ENCODE results near the gene RADIL. TPM values are rescaled to one million over a fixed set of nuclear protein-coding genes. Genes with fewer than 3 reads are reported as not detected.
"Not testable (repeated sequence)": the region's sequence is repeated elsewhere in the genome, so short reads cannot be mapped to it uniquely, and the experiment has no call there.

The RADIL gene
- total RNA-seq, 2 donors from 2014 or later: 0.55 TPM; not detected in 1

DNA sequence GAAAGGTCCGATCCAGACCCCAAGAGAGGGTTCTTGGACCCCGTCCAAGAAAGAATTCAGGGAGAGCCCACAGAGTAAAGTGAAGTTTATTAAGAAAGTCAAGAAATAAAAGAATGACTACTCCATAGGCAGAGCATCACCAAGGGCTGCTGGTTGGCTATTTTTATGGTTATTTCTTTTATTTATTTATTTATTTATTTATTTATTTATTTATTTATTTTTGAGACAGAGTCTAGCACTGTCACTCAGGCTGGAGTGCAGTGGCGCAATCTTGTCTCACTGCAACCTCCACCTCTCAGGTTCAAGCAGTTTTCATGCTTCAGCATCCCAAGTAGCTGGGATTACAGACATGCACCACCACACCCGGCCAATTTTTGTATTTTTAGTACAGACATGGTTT lies 9.7 kb upstream of the RADIL start:
- peaks cover 18% of the 10 kb centered on the region for H3K27me3 Mint-ChIP-seq
- H3K4me3 Mint-ChIP-seq; H3K4me1 Mint-ChIP-seq; H3K9me3 ChIP-seq (ENCODE audit: control insufficient read depth, low read length, poor library complexity, severe bottlenecking); H3K27ac Mint-ChIP-seq; DNase-seq; H3K36me3 Mint-ChIP-seq (ENCODE audit: low read depth); ATAC-seq: not testable (repeated sequence)

DNA sequence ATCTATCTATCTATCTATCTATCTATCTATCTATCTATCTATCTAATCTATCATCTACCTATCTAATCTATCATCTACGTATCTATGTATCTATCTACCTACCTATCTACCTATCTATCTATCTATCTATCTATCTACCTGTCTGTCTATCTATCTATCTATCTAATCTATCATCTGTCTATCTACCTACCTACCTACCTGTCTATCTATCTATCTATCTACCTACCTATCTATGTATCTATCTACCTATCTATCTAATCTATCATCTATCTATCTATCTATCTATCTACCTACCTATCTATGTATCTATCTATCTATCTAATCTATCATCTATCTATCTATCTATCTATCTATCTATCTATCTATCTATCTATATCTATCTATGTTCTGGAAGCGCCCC lies 8.0 kb upstream of the RADIL start:
- H3K4me1 Mint-ChIP-seq; H3K27ac Mint-ChIP-seq; ATAC-seq; DNase-seq; H3K4me3 Mint-ChIP-seq; H3K36me3 Mint-ChIP-seq (ENCODE audit: low read depth); H3K9me3 ChIP-seq (ENCODE audit: control insufficient read depth, low read length, poor library complexity, severe bottlenecking): not testable (repeated sequence)
- H3K27me3 Mint-ChIP-seq: peaks cover 27% of the 10 kb centered on the region

DNA sequence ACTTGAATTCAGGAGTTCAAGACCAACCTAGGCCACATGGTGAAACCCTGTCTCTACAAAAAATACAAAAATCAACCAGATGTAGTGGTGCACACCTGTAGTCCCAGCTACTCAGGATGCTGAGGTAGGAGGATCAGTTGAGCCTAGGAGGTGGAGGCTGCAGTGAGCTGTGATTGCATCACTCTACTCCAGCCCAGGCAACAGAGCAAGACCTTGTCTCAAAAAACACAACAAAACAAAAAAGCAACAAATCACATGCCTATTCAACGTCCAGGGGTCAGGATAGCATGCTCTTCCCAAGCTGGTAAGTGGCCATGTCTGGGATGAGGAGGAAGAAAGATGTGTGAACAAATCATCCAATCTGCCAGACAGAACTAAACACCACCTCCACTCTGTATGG lies 6.2 kb upstream of the RADIL start:
- DNase-seq (no peak), ATAC-seq (no peak)
- H3K36me3 Mint-ChIP-seq (ENCODE audit: low read depth): peaks cover 5% of the 10 kb centered on the region
- H3K27me3 Mint-ChIP-seq: peaks cover 30% of the 10 kb centered on the region
- H3K4me1 Mint-ChIP-seq: peaks cover 2% of the 10 kb centered on the region
- H3K9me3 ChIP-seq (ENCODE audit: control insufficient read depth, low read length, poor library complexity, severe bottlenecking): no peaks in the 10 kb centered on the region
- no peak overlapping the region for H3K4me3 Mint-ChIP-seq
- H3K27ac Mint-ChIP-seq: no peak overlapping the region

DNA sequence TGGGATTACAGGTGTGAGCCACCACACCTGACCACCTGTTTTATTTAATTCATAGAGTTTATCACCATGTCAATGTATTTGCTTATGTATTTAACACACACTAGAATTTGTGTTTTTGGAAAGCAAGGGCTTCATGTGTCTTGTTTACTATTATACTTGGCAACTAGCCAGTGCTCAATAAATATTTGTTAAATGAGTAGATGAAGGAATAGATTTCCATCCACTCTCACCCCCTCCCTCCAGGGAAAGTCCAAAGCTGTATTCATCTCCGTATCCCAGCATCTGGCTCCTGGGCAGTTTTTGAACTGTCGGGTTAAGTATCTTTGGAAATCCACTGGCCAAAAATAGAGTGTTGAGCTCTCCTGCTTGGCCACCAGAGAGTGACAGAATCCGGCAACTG lies 4.6 kb upstream of the RADIL start:
- Mint-ChIP-seq H3K27me3 (peaks cover 34% of the 10 kb centered on the region), H3K36me3 (ENCODE audit: low read depth) (peaks cover 5% of the 10 kb centered on the region), H3K4me3 (no peak overlapping the region), H3K4me1 (peaks cover 2% of the 10 kb centered on the region), H3K27ac (no peak overlapping the region)
- DNase-seq (no peak), ATAC-seq (no peak)
- H3K9me3 ChIP-seq (ENCODE audit: control insufficient read depth, low read length, poor library complexity, severe bottlenecking): no peaks in the 10 kb centered on the region

DNA sequence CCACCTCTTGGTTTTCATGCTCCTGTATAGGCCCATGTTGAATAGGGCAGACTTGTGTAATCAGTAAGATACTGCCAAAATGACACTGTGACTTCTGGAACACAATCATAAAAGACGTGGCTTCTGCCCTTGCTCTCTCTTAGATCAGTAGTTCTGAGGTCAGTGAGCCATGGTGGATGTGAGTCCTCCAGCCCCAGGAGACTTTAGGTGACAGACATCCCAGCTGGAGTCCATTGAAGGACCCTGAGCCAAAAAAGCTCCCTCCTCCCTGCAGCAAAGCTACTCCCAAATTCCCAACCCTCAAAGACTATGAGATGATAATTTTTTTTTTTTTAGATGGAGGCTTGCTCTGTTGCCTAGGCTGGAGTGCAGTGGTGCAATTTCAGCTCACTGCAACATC lies 3.2 kb upstream of the RADIL start:
- Mint-ChIP-seq H3K27ac (no peak overlapping the region), H3K4me1 (peaks cover 8% of the 10 kb centered on the region), H3K27me3 (peaks cover 45% of the 10 kb centered on the region), H3K4me3 (no peak overlapping the region), H3K36me3 (ENCODE audit: low read depth) (peaks cover 5% of the 10 kb centered on the region)
- ATAC-seq (no peak), DNase-seq (no peak)
- no peaks in the 10 kb centered on the region for H3K9me3 ChIP-seq (ENCODE audit: control insufficient read depth, low read length, poor library complexity, severe bottlenecking)

DNA sequence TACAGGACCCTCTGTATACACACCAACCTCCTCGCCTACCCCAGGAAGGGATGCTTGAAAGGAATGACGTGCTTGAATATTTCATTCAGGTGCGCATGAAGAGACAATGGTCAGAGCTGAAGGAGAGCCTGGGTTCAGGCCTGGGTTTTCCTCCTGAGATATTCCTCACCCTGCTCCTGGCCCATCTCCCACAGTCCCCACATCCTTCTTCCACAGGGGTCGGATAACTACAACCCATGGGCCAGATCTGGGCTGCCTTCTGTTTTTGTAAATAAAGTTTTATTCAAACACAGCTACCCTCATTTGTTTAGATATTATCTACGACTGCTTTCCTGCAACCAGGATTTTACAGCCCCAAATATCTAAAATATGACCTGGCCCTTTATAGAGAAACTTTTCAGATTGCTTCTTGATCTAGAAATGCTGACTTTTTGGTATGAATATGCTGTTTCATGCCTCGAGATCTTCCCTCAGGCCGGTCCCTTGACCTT lies 1.8 kb upstream of the RADIL start:
- H3K27me3 Mint-ChIP-seq: peaks cover 44% of the 10 kb centered on the region
- peaks cover 8% of the 10 kb centered on the region for H3K4me1 Mint-ChIP-seq
- ATAC-seq: no peak
- H3K27ac Mint-ChIP-seq: no peak overlapping the region
- DNase-seq: no peak
- H3K4me3 Mint-ChIP-seq: no peak overlapping the region
- H3K36me3 Mint-ChIP-seq (ENCODE audit: low read depth): peaks cover 7% of the 10 kb centered on the region
- H3K9me3 ChIP-seq (ENCODE audit: control insufficient read depth, low read length, poor library complexity, severe bottlenecking): no peaks in the 10 kb centered on the region

DNA sequence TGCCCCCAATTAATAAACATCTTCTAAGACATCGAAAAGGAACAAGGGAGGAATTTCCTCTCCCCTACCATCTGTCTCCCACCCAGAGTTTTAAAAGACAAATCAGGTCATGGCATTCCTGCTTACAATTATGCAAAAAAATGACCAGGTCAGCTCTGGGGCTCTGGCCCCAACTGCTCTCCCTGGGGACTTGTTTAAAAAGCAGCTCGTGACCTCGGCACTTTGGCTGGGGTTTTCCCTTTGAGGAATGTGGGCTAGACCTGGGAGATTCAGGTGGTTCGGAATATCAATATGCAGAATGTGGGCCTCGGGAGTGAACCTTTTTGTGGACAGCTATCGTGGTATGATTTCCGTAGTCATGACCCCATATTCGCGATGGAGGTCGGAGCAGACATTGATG lies 648 bp upstream of the RADIL start:
- peaks cover 8% of the 10 kb centered on the region for H3K4me1 Mint-ChIP-seq
- no peak overlapping the region for H3K27ac Mint-ChIP-seq

DNA sequence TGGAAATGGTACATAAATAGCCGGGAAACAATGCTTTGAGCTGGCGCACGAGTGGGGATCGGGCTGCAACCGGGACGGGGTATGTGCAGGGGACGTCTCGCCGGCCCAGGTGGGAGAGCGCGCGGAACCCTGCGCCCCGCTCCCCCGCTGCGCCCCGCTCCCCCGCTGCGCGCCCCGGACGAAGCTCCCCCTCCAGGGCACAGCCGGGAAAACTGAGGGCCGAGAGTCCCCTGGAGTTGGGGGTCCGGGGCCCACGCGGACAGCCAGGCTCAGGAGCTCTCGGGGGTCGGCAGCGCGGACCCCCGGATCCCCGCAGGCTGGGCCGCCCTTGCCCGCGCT lies 514 bp downstream of the RADIL start:
- no peaks in the 10 kb centered on the region for H3K9me3 ChIP-seq (ENCODE audit: control insufficient read depth, low read length, poor library complexity, severe bottlenecking)
- ATAC-seq (no peak), DNase-seq (no peak)
- peaks cover 5% of the 10 kb centered on the region for H3K36me3 Mint-ChIP-seq (ENCODE audit: low read depth)
- peaks cover 56% of the 10 kb centered on the region for H3K27me3 Mint-ChIP-seq
- peak overlapping the region; percentile 81 for H3K4me3 Mint-ChIP-seq
- H3K27ac Mint-ChIP-seq: no peak overlapping the region
- H3K4me1 Mint-ChIP-seq: peaks cover 8% of the 10 kb centered on the region

More for the DNA sequence above, 648 bp upstream of the RADIL start:
- Mint-ChIP-seq H3K27me3 (peaks cover 50% of the 10 kb centered on the region), H3K4me3 (peak overlapping the region; percentile 36), H3K36me3 (ENCODE audit: low read depth) (peaks cover 7% of the 10 kb centered on the region)
- H3K9me3 ChIP-seq (ENCODE audit: control insufficient read depth, low read length, poor library complexity, severe bottlenecking): no peaks in the 10 kb centered on the region
- DNase-seq (no peak), ATAC-seq (no peak)

DNA sequence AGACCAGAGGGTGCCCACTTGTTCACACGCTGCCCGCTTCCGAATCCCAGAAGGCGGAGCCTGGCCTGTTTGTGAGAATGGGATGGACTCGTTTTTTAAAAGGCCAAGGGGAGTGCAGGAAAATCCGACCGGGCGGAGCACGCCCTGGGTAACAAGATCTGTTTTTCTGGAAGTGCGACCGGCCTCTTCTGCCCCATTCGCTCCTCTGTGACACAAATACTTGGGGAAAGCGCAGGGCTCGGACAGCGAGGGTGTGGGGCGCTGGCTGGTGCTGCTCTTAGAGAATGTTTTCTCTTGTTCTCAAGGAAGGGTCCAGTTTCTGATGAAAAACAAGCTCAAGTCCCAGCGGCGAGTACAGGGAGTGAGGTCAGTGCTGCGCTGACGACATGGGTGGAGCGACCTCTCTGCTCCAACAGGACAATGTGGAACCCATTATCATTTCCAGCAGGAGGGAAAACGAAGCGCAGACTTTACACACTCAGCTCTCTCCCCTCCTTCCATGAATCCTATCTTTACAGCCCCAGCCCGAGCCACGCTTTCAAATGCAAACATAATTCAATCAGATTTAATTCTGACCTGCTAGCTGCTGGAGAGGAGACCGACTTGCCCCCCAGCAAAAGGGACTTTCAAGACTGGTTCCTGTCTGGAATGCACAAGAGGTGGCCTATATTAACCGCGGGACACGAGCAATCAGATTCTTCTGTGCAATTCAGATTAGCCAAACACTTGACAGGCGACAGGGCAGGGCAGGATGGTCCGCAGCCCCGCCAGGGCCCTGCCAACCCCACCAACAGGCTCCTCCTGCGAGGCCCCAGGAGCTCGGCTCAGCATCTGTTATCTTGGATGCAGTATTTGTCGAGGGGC lies 1.1 kb downstream of the RADIL start:
- Mint-ChIP-seq H3K27me3 (peaks cover 59% of the 10 kb centered on the region), H3K36me3 (ENCODE audit: low read depth) (peaks cover 2% of the 10 kb centered on the region), H3K27ac (no peak overlapping the region), H3K4me1 (peaks cover 6% of the 10 kb centered on the region), H3K4me3 (peak overlapping the region; percentile 81)
- DNase-seq (no peak), ATAC-seq (no peak)
- no peaks in the 10 kb centered on the region for H3K9me3 ChIP-seq (ENCODE audit: control insufficient read depth, low read length, poor library complexity, severe bottlenecking)

DNA sequence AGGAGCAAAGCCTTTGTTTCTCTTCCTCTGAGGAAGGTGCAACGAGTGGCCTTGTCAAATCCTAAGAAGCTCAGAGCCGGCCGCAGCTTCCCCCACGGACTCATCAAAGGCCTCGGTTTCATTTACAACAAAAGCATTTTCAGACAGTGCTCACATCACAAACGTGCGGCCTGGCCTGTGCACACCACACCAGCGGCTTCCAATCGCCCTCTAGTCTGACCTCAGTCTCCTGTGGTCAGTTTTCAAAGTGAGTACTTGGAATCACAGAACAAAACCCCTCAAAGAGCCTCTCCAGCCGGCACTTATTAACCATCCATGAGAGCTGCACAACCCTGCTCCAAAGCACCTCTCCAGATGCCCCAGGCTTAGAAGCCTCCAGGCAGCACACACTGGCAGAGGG lies 3.3 kb downstream of the RADIL start:
- no peaks in the 10 kb centered on the region for H3K9me3 ChIP-seq (ENCODE audit: control insufficient read depth, low read length, poor library complexity, severe bottlenecking)
- H3K27me3 Mint-ChIP-seq: peaks cover 55% of the 10 kb centered on the region
- DNase-seq (no peak), ATAC-seq (no peak)
- no peak overlapping the region for H3K27ac Mint-ChIP-seq
- peaks cover 2% of the 10 kb centered on the region for H3K36me3 Mint-ChIP-seq (ENCODE audit: low read depth)
- peaks cover 6% of the 10 kb centered on the region for H3K4me1 Mint-ChIP-seq
- H3K4me3 Mint-ChIP-seq: no peak overlapping the region

DNA sequence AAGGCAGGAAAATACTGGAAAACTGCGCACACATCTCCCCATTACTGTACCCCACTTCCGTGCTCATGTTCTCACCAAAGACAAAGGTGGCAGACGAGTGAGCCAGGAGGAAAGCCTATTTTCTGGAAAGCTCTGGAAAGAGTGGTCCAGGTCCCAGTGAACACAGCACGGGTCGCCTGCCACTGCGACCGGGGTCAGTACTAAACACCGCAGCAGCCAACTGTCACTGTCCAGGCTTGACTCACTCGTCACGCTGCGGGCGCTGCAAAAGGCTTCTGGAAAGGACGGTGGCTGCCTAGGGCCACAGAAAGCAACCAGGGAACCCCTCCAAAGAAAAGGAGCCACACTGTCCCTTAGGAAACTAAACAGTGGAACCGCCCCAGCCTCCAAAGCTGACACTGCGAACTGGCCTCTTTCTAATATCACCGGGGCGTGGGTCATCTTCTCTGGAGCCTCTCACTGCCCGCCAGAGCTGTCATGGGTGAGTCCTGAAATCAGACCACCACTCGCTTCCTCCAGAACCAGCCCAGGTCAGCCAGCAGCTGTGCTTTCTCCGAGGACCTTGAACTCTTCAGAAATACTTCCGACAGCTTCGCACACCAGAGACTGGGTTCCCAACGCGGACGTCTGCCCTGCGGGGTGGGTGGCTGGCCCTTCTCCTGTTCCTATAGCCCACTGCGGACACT lies 4.0 kb downstream of the RADIL start:
- no peak overlapping the region for H3K27ac Mint-ChIP-seq
- H3K4me1 Mint-ChIP-seq: peaks cover 6% of the 10 kb centered on the region
- H3K4me3 Mint-ChIP-seq: no peak overlapping the region
- DNase-seq (no peak), ATAC-seq (no peak)
- peaks cover 2% of the 10 kb centered on the region for H3K36me3 Mint-ChIP-seq (ENCODE audit: low read depth)
- peaks cover 54% of the 10 kb centered on the region for H3K27me3 Mint-ChIP-seq
- H3K9me3 ChIP-seq (ENCODE audit: control insufficient read depth, low read length, poor library complexity, severe bottlenecking): no peaks in the 10 kb centered on the region

DNA sequence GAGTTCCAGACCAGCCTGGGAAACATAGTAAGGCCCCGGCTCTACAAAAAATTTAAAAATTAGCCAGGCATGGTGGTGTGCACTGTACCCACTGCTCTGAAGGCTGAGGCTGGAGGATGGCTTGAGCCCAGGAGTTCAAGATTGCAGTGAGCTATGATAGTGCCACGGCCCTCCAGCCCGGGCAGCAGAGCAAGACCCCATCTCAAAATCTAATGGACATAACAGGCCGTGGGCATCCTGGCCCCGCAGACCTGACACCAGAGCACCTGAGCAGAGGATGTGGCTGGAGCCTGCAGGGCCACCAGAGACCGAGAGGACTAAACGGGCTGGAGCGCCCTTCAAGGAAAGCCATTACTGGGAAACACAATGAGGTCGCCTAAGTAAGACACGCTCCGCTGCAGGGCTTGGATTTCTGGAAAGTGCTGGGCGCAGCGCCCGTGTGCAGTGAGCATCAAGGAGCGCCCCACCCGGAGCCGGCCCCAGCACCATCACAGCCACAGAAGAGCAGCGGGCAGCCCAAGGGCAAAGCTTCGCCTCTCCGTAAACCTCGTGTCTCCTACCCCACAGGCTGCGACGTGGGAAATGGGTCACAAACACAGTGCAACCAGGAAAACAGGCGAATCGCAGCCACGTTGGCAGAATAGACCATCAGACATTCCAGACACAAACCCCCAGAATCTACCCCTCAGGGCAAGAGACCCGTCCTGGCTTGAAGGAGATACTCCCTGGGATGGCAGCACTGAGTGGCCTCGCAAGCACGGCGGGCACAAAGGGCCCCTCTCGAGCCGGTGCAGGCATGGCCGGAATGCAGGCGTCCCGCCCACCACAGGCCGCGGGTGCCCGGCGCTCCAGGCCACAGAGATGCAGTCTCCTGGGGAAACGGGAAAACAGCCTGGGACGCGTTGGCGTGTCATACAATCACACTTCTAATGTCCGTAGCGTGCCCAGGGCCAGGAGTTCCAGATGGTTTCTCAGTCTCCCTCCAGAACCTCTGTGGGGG lies 4.9 kb downstream of the RADIL start:
- DNase-seq (no peak), ATAC-seq (no peak)
- no peak overlapping the region for H3K27ac Mint-ChIP-seq
- no peaks in the 10 kb centered on the region for H3K9me3 ChIP-seq (ENCODE audit: control insufficient read depth, low read length, poor library complexity, severe bottlenecking)
- peaks cover 60% of the 10 kb centered on the region for H3K27me3 Mint-ChIP-seq
- peaks cover 2% of the 10 kb centered on the region for H3K36me3 Mint-ChIP-seq (ENCODE audit: low read depth)
- peaks cover 6% of the 10 kb centered on the region for H3K4me1 Mint-ChIP-seq
- no peak overlapping the region for H3K4me3 Mint-ChIP-seq

DNA sequence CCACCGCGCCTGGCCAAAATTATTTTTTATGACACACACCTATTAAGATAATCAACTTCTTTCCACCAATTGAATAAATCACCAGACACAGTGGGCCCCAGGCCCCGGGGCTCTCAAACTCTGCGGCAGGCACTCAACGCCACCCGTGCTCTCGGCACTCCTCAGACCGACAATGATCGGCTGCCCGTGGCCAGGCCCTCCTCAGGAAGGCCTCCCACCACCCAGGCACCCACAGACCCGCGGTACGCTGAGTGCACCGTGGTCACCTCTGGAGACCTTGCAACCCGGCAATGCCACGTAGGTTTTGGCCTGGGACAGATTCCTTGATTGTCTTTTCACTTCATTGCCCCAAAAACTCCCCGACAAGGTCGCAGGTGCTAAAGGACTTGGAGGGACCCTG lies 6.9 kb downstream of the RADIL start:
- H3K36me3 Mint-ChIP-seq (ENCODE audit: low read depth): peaks cover 2% of the 10 kb centered on the region
- peak overlapping the region; percentile 39 for H3K27ac Mint-ChIP-seq
- DNase-seq (no peak), ATAC-seq (no peak)
- H3K4me3 Mint-ChIP-seq: no peak overlapping the region
- H3K4me1 Mint-ChIP-seq: no peaks in the 10 kb centered on the region
- H3K27me3 Mint-ChIP-seq: peaks cover 69% of the 10 kb centered on the region
- H3K9me3 ChIP-seq (ENCODE audit: control insufficient read depth, low read length, poor library complexity, severe bottlenecking): no peaks in the 10 kb centered on the region

Measured in T-helper 17 cell (primary cell).